ENCODE measurements around the gene ACTL6A. TPM values are rescaled to one million over a fixed set of nuclear protein-coding genes. Genes with fewer than 3 reads are reported as not detected.

Gene ACTL6A
- total RNA-seq, 1 donor = 42.0 TPM

DNA sequence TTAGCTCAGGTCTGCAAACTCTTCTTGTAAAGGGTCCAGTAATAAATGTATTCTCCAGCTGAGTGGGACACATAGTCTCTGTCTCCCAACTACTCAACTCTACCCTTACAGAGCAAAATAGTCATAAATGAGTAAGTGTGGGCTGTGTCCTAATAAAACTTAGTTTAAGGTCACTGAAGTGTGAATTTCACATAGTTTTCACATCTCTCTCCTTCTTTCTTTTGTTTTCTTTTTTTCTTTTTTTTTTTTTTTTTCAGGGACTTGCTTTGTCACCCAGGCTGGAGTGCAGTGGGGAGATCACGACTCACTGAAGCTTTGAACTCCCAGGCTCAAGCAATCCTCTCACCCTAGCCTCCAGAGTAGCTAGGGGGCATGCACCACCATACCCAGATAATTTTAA is 1.9 kb upstream of the ACTL6A start:
- Histone ChIP-seq H4K20me1 (ENCODE audit: insufficient read depth, low read length) (no peaks in the 10 kb centered on the region), H3K27me3 (ENCODE audit: insufficient read depth, low read length) (no peaks in the 10 kb centered on the region)

DNA sequence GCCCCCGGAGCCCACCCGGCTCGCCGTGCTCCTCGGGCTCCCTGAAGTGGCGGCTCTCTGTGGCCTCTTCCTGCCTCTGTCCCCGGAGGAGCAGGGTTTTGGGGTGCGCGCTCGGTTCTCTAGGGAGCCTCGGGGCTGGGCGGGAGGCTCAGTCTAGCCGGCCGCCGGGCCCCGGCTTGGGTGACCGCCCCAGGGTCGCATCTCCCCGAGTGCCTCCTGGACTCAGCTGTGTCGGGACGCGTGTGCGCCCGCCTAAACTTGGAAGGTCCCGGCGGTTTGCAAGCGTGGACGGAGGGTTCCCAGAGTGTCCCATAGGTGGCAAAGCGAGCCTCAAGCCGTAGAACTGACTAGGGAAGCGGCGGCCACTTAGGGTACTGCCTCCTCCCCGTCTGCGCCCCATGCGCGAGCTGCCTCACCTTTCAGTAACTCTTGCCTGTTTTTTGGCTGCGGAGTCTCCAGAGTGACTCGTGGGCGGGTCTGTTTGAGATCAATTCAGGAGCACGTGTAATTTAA is 601 bp downstream of the ACTL6A start:
- Histone ChIP-seq H3K9me3 (ENCODE audit: low read depth, low read length) (no peaks in the 10 kb centered on the region), H2AFZ (ENCODE audit: low read length) (peak overlapping the region; percentile 82), H3K36me3 (ENCODE audit: insufficient read depth, low read length) (no peaks in the 10 kb centered on the region), H4K20me1 (ENCODE audit: insufficient read depth, low read length) (no peaks in the 10 kb centered on the region), H3K4me3 (ENCODE audit: insufficient read depth, low read length) (peak overlapping the region; percentile 90), H3K4me2 (ENCODE audit: insufficient read depth, low read length) (peak overlapping the region; percentile 90), H3K4me1 (ENCODE audit: insufficient read depth, low read length) (peaks cover 6% of the 10 kb centered on the region), H3K27ac (ENCODE audit: low read depth, low read length) (peak overlapping the region; percentile 31), H3K79me2 (ENCODE audit: insufficient read depth, low read length) (peaks cover 46% of the 10 kb centered on the region), H3K27me3 (ENCODE audit: insufficient read depth, low read length) (no peaks in the 10 kb centered on the region)
- DNase-seq (ENCODE audit: insufficient read length, low spot score, missing footprints) = peak; percentile 89
- TF ChIP-seq, protein P1, sequence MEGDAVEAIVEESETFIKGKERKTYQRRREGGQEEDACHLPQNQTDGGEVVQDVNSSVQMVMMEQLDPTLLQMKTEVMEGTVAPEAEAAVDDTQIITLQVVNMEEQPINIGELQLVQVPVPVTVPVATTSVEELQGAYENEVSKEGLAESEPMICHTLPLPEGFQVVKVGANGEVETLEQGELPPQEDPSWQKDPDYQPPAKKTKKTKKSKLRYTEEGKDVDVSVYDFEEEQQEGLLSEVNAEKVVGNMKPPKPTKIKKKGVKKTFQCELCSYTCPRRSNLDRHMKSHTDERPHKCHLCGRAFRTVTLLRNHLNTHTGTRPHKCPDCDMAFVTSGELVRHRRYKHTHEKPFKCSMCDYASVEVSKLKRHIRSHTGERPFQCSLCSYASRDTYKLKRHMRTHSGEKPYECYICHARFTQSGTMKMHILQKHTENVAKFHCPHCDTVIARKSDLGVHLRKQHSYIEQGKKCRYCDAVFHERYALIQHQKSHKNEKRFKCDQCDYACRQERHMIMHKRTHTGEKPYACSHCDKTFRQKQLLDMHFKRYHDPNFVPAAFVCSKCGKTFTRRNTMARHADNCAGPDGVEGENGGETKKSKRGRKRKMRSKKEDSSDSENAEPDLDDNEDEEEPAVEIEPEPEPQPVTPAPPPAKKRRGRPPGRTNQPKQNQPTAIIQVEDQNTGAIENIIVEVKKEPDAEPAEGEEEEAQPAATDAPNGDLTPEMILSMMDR (IDR thresholded peaks at IDR 0.05; ENCODE audit: extremely low read depth, low read depth, low read length) = peak; percentile 47

More for the DNA sequence above, 1.9 kb upstream of the ACTL6A start:
- Histone ChIP-seq H3K4me1 (ENCODE audit: insufficient read depth, low read length) (peaks cover 6% of the 10 kb centered on the region), H3K79me2 (ENCODE audit: insufficient read depth, low read length) (peaks cover 23% of the 10 kb centered on the region), H3K4me2 (ENCODE audit: insufficient read depth, low read length) (no peak overlapping the region), H3K4me3 (ENCODE audit: insufficient read depth, low read length) (no peak overlapping the region), H3K9me3 (ENCODE audit: low read depth, low read length) (no peaks in the 10 kb centered on the region), H2AFZ (ENCODE audit: low read length) (no peak overlapping the region), H3K27ac (ENCODE audit: low read depth, low read length) (no peak overlapping the region), H3K36me3 (ENCODE audit: insufficient read depth, low read length) (no peaks in the 10 kb centered on the region)
- DNase-seq (ENCODE audit: insufficient read length, low spot score, missing footprints) = no peak
- TF ChIP-seq, protein P1 (IDR thresholded peaks at IDR 0.05; ENCODE audit: extremely low read depth, low read depth, low read length) = no peak

DNA sequence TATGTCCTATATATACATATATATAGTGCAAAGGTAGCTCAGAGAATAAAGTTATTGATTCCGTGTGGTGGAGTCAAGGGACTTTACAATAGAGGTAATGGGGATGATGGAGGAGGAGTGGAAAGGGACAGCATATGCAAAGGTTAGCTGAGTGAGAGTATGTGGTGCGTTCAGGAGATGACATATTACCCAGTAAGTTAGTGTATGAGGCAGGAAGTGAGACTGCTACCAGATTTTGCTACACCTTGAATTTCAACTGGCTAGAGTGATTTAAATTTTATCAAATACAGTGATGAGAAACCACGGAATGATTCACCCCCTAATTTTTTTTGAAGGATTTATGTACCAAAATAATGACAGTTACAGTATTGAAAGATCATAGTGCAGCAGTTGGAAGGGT is 2.8 kb downstream of the ACTL6A start:
- Histone ChIP-seq H3K4me3 (ENCODE audit: insufficient read depth, low read length) (no peak overlapping the region), H3K27me3 (ENCODE audit: insufficient read depth, low read length) (no peaks in the 10 kb centered on the region), H3K4me2 (ENCODE audit: insufficient read depth, low read length) (no peak overlapping the region), H4K20me1 (ENCODE audit: insufficient read depth, low read length) (peaks cover 6% of the 10 kb centered on the region), H3K9me3 (ENCODE audit: low read depth, low read length) (no peaks in the 10 kb centered on the region), H3K4me1 (ENCODE audit: insufficient read depth, low read length) (peaks cover 6% of the 10 kb centered on the region), H2AFZ (ENCODE audit: low read length) (no peak overlapping the region), H3K36me3 (ENCODE audit: insufficient read depth, low read length) (peaks cover 6% of the 10 kb centered on the region), H3K79me2 (ENCODE audit: insufficient read depth, low read length) (peaks cover 55% of the 10 kb centered on the region), H3K27ac (ENCODE audit: low read depth, low read length) (no peak overlapping the region)
- DNase-seq (ENCODE audit: insufficient read length, low spot score, missing footprints) = no peak
- TF ChIP-seq, protein P1 (IDR thresholded peaks at IDR 0.05; ENCODE audit: extremely low read depth, low read depth, low read length) = no peak

DNA sequence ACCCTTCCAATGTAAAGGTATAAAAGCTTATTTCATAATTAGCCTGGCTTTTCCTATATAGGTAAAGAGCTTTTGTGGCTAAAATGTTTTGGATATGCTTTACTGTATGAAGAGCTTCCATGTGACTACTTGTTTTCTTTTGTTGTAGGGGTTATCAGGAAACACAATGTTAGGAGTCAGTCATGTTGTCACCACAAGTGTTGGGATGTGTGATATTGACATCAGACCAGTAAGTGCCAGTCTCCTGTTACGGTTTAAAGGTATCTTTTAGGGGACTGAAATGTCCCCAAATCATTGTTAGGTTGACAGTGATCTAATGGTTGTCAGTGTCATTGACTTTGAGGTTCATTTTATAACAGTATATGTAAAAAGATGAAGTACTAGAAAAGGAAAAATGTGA is 18.3 kb downstream of the ACTL6A start:
- Histone ChIP-seq H3K4me1 (ENCODE audit: insufficient read depth, low read length) (no peaks in the 10 kb centered on the region), H3K27ac (ENCODE audit: low read depth, low read length) (no peak overlapping the region), H3K27me3 (ENCODE audit: insufficient read depth, low read length) (no peaks in the 10 kb centered on the region), H4K20me1 (ENCODE audit: insufficient read depth, low read length) (no peaks in the 10 kb centered on the region), H3K36me3 (ENCODE audit: insufficient read depth, low read length) (peaks cover 47% of the 10 kb centered on the region), H3K9me3 (ENCODE audit: low read depth, low read length) (no peaks in the 10 kb centered on the region), H3K4me3 (ENCODE audit: insufficient read depth, low read length) (no peak overlapping the region), H2AFZ (ENCODE audit: low read length) (no peak overlapping the region), H3K4me2 (ENCODE audit: insufficient read depth, low read length) (no peak overlapping the region), H3K79me2 (ENCODE audit: insufficient read depth, low read length) (no peaks in the 10 kb centered on the region)
- no peak for DNase-seq (ENCODE audit: insufficient read length, low spot score, missing footprints)
- TF ChIP-seq, protein P1 (IDR thresholded peaks at IDR 0.05; ENCODE audit: extremely low read depth, low read depth, low read length) = no peak

Measured in osteoblast (primary cell).